Measurements from ENCODE around the gene MNT.

DNA sequence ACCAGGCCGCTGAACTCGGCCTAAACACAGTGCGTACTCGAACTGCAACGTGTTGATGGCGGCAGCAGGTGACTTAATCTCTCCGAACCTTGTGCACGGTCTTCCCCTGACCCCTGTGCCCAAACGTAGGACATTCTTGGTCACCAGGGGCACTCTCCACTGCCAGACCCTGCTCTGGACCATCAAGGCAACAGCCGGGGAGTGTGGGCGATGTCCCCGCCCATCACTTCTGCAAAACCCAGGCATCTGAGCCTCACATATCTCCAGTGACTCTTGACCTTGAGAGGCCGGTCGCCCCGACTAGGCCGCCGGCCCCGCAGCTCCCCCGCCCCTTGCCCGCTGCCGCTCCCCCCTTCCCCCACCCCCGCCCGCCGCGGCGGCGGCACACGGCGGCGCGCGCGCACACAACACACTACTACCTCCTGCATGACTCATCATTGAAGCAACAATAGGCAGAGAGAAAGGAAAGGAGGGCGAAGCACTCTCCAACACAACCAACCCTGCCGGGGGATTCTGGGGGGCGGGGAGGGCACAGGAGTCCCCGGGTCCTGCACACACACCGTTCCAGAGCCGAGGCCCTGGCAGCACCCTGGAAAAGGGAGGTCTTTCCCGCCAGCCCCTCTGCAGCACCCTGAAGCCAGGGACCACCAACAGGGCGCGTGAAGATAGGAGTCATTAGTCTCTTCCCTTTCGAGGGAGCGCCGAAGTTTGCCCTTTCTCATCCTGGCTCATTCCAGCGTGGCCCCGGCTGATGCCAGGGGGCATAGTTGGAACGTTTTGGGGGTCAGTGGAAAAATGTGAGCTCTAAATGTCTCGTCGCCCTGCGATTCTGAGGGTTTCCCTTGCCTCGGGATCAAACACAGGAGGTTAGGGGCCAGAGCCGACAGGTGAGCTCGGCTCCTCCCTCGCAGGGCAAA lies 1.9 kb downstream of the MNT start:
- TF ChIP-seq, protein P1, sequence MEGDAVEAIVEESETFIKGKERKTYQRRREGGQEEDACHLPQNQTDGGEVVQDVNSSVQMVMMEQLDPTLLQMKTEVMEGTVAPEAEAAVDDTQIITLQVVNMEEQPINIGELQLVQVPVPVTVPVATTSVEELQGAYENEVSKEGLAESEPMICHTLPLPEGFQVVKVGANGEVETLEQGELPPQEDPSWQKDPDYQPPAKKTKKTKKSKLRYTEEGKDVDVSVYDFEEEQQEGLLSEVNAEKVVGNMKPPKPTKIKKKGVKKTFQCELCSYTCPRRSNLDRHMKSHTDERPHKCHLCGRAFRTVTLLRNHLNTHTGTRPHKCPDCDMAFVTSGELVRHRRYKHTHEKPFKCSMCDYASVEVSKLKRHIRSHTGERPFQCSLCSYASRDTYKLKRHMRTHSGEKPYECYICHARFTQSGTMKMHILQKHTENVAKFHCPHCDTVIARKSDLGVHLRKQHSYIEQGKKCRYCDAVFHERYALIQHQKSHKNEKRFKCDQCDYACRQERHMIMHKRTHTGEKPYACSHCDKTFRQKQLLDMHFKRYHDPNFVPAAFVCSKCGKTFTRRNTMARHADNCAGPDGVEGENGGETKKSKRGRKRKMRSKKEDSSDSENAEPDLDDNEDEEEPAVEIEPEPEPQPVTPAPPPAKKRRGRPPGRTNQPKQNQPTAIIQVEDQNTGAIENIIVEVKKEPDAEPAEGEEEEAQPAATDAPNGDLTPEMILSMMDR (IDR thresholded peaks at IDR 0.05; ENCODE audit: insufficient read depth, low read length): no peak
- TF ChIP-seq, protein P2, sequence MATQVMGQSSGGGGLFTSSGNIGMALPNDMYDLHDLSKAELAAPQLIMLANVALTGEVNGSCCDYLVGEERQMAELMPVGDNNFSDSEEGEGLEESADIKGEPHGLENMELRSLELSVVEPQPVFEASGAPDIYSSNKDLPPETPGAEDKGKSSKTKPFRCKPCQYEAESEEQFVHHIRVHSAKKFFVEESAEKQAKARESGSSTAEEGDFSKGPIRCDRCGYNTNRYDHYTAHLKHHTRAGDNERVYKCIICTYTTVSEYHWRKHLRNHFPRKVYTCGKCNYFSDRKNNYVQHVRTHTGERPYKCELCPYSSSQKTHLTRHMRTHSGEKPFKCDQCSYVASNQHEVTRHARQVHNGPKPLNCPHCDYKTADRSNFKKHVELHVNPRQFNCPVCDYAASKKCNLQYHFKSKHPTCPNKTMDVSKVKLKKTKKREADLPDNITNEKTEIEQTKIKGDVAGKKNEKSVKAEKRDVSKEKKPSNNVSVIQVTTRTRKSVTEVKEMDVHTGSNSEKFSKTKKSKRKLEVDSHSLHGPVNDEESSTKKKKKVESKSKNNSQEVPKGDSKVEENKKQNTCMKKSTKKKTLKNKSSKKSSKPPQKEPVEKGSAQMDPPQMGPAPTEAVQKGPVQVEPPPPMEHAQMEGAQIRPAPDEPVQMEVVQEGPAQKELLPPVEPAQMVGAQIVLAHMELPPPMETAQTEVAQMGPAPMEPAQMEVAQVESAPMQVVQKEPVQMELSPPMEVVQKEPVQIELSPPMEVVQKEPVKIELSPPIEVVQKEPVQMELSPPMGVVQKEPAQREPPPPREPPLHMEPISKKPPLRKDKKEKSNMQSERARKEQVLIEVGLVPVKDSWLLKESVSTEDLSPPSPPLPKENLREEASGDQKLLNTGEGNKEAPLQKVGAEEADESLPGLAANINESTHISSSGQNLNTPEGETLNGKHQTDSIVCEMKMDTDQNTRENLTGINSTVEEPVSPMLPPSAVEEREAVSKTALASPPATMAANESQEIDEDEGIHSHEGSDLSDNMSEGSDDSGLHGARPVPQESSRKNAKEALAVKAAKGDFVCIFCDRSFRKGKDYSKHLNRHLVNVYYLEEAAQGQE (IDR thresholded peaks at IDR 0.05; ENCODE audit: insufficient replicate concordance, low read depth): no peak
- no peak for TF ChIP-seq SPI1 (IDR thresholded peaks at IDR 0.05; ENCODE audit: borderline replicate concordance, low read depth)
